ENCODE data around the gene BRINP3.

DNA sequence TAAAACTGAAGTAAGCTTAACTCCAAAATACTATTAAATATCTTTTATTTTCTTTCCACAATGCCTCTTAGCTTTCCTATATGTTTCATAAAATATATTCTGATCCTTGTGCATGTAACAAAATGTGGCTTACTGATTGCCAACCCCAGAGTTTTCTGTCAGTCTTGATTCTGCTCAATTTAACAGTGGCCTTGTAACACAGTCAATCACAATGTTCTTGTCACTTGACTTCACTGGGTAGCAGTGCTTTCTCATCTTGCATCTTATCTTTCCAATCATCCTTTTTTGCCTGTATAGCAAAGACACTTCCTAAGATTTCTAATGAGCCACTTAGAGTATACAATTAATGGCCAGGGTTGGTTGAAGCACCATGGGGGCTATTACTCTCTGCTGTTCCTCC lies 19.9 kb upstream of the BRINP3 start:
- TF ChIP-seq CTCF (IDR thresholded peaks at IDR 0.05 in 4 of 5, conservative IDR thresholded peaks at IDR 0.05 in 1 of 5), result no peak
- TF ChIP-seq POLR2A (IDR thresholded peaks at IDR 0.05), result no peak

All from gastrocnemius medialis (tissue), 4 donors.